PC-3 (cell line): ENCODE results near the gene C7. TPM values are rescaled to one million over a fixed set of nuclear protein-coding genes. Genes with fewer than 3 reads are reported as not detected.

Source experiments
- ATAC-seq: fragments of 200-7000 bp; cut with Tn5 transposase; 2 replicates; pipeline ENCODE4 v1.9.1; 2020; ENCODE audit warnings: mild to moderate bottlenecking, moderate library complexity
- BruUV-seq: library from RNA; stranded (reverse); fragments of 400-500 nt; replicated peaks from 2 replicates; lab custom pipeline; 2021; lab: Mats Ljungman, UMichigan
- CTCF ChIA-PET: fragments of 300-600 bp; sonication (Branson Sonifier 250); formaldehyde crosslinking; loops from one replicate; lab custom pipeline; 2022; ENCODE audit warnings: antibody characterized with exemption; lab: Charles Lee
- POLR2A ChIA-PET: fragments of 300-600 bp; sonication (Branson Sonifier 250); formaldehyde crosslinking; loops from one replicate; lab custom pipeline; 2022; ENCODE audit warnings: antibody characterized with exemption; ENCODE audit not compliant: unreplicated experiment; lab: Charles Lee
- DNase-seq: peaks from one replicate; pipeline ENCODE4 v3.0.0-alpha.2; 2015
- H2AFZ ChIP-seq: fragments of 300-600 bp; sonication (generic); 2 replicates; pipeline ENCODE4 v1.6.0; 2016; ENCODE audit warnings: antibody characterized with exemption, low read length
- H3F3A ChIP-seq: fragments of 300-600 bp; sonication (generic); one replicate; pipeline ENCODE4 v1.6.0; 2017; ENCODE audit warnings: antibody characterized with exemption, low read length, control low read depth, mild to moderate bottlenecking; ENCODE audit not compliant: unreplicated experiment
- H3K27ac ChIP-seq: fragments of 300-600 bp; sonication (generic); 2 replicates; pipeline ENCODE4 v1.5.1; 2016; ENCODE audit warnings: mild to moderate bottlenecking, low read length
- H3K27me3 ChIP-seq: fragments of 300-600 bp; sonication (generic); 2 replicates; pipeline ENCODE4 v1.6.1; 2016; ENCODE audit warnings: low read length, mixed read lengths
- H3K36me3 ChIP-seq: fragments of 300-600 bp; sonication (generic); 2 replicates; pipeline ENCODE4 v1.6.1; 2016; ENCODE audit warnings: low read depth, mixed run types, low read length, mixed read lengths
- H3K4me1 ChIP-seq: fragments of 300-600 bp; sonication (generic); 2 replicates; pipeline ENCODE4 v1.5.1; 2016; ENCODE audit warnings: low read length; ENCODE audit not compliant: insufficient read depth
- H3K4me2 ChIP-seq: fragments of 300-600 bp; sonication (generic); 2 replicates; pipeline ENCODE4 v1.6.0; 2016; ENCODE audit warnings: low read length
- H3K4me3 ChIP-seq: fragments of 300-600 bp; sonication (generic); 2 replicates; pipeline ENCODE4 v1.5.1; 2016; ENCODE audit warnings: mild to moderate bottlenecking, low read length, mixed read lengths
- H3K79me2 ChIP-seq: fragments of 300-600 bp; sonication (generic); 2 replicates; pipeline ENCODE4 v1.6.1; 2017; ENCODE audit warnings: low read length, mixed read lengths
- H3K9ac ChIP-seq: fragments of 300-600 bp; sonication (generic); 2 replicates; pipeline ENCODE4 v1.6.0; 2016; ENCODE audit warnings: mild to moderate bottlenecking, low read length
- H3K9me2 ChIP-seq: fragments of 300-600 bp; sonication (generic); replicated peaks from 2 replicates; pipeline ENCODE4 v1.6.1; 2016; ENCODE audit warnings: mixed run types, low read length, mixed read lengths
- H3K9me3 ChIP-seq: fragments of 300-600 bp; sonication (generic); 2 replicates; pipeline ENCODE4 v1.6.1; 2016; ENCODE audit warnings: low read length, mixed read lengths
- H4K20me1 ChIP-seq: fragments of 300-600 bp; sonication (generic); 2 replicates; pipeline ENCODE4 v1.6.1; 2016; ENCODE audit warnings: low read length, mixed read lengths
- CTCF ChIP-seq: fragments of 300-600 bp; sonication (generic); conservative IDR thresholded peaks from 2 replicates; pipeline ENCODE4 v1.5.1; 2017; ENCODE audit warnings: antibody characterized with exemption, low read depth, mild to moderate bottlenecking, low read length
- EZH2 ChIP-seq: fragments of 300-600 bp; sonication (generic); IDR thresholded peaks from one replicate; pipeline ENCODE4 v1.6.1; 2017; ENCODE audit warnings: antibody characterized with exemption, mild to moderate bottlenecking, low read length; ENCODE audit not compliant: unreplicated experiment
- EZH2phosphoT487 ChIP-seq: fragments of 300-600 bp; sonication (generic); IDR thresholded peaks from 2 replicates; pipeline ENCODE4 v1.6.1; 2018; ENCODE audit warnings: mild to moderate bottlenecking, antibody characterized with exemption, low read length, borderline replicate concordance
- intact Hi-C: fragments of 100-400 bp; cut with micrococcal nuclease; formaldehyde crosslinking; loops from 2 replicates; pipeline ENCODE4 v1.9.0; 2023
- total RNA-seq: library from RNA; depleted of rRNA; stranded (reverse); fragments of >200 nt; gene quantifications from 2 replicates; pipeline ENCODE4 v1.2.3, GENCODE V29; 2014

Gene C7
- total RNA-seq, 1 experiment from 2014 or later, result not detected

- no peak for TF ChIP-seq EZH2
- no peak for TF ChIP-seq EZH2phosphoT487
- TF ChIP-seq CTCF, result no peak
- ChIA-PET POLR2A (no interaction called here), CTCF (no interaction called here)
- ATAC-seq (no peak), DNase-seq (no peak)
- H3K27ac ChIP-seq, result no peak overlapping the region
- no peak overlapping the region for H3K4me3 ChIP-seq
- intact Hi-C loops, result loop anchor here (10.0 kb wide), 1 partner anchor 433 kb away; no protein-coding TSS in a partner anchor
- H3K36me3 ChIP-seq, result no peaks in the 10 kb centered on the region
- no peaks in the 10 kb centered on the region for H3K9me2 ChIP-seq
- peaks cover 36% of the 10 kb centered on the region for H3K4me1 ChIP-seq
- BruUV-seq, result no TSS peak
- no peak overlapping the region for H2AFZ ChIP-seq
- H3K4me2 ChIP-seq, result no peak overlapping the region
- no peaks in the 10 kb centered on the region for H3K79me2 ChIP-seq
- H3K27me3 ChIP-seq, result no peaks in the 10 kb centered on the region
- no peaks in the 10 kb centered on the region for H3K9me3 ChIP-seq
- no peak overlapping the region for H3K9ac ChIP-seq
- peaks cover 8% of the 10 kb centered on the region for H3F3A ChIP-seq
- no peaks in the 10 kb centered on the region for H4K20me1 ChIP-seq
Measured at GRCh38 chr5:40981420-40981819, 72.1 kb downstream of the C7 start.

GRCh38 chr5:40983781-40984180 lies 74.5 kb downstream of the C7 start:
- Histone ChIP-seq H3K4me2 (peak overlapping the region; percentile 15), H2AFZ (no peak overlapping the region), H3K27ac (peak overlapping the region; percentile 73), H3K36me3 (no peaks in the 10 kb centered on the region; the same call in 1 of the 2 replicates), H3K9ac (no peak overlapping the region), H4K20me1 (no peaks in the 10 kb centered on the region), H3K27me3 (no peaks in the 10 kb centered on the region), H3F3A (peaks cover 8% of the 10 kb centered on the region), H3K4me3 (no peak overlapping the region), H3K9me3 (no peaks in the 10 kb centered on the region), H3K4me1 (peaks cover 47% of the 10 kb centered on the region), H3K9me2 (no peaks in the 10 kb centered on the region), H3K79me2 (no peaks in the 10 kb centered on the region)
- no peak for TF ChIP-seq CTCF
- no peak for TF ChIP-seq EZH2
- TF ChIP-seq EZH2phosphoT487, result no peak
- DNase-seq (peak; percentile 79), ATAC-seq (peak; percentile 57)
- BruUV-seq, result no TSS peak
- ChIA-PET POLR2A (no interaction called here), CTCF (interaction anchor here (0.5 kb wide), 1 partner anchor 161 kb away, joined by 11 read pairs; no protein-coding TSS in a partner anchor)
- intact Hi-C loops, result loop anchor here (10.0 kb wide), 1 partner anchor 431 kb away; no protein-coding TSS in a partner anchor

- Histone ChIP-seq H3K9ac (peak overlapping the region; percentile 4; the same call in 1 of the 2 replicates), H4K20me1 (no peaks in the 10 kb centered on the region), H2AFZ (no peak overlapping the region), H3K36me3 (no peaks in the 10 kb centered on the region; the same call in 1 of the 2 replicates), H3K27me3 (no peaks in the 10 kb centered on the region), H3K4me3 (no peak overlapping the region), H3K27ac (peak overlapping the region; percentile 73), H3F3A (peaks cover 8% of the 10 kb centered on the region), H3K4me1 (peaks cover 58% of the 10 kb centered on the region), H3K9me2 (no peaks in the 10 kb centered on the region), H3K79me2 (no peaks in the 10 kb centered on the region), H3K9me3 (no peaks in the 10 kb centered on the region), H3K4me2 (peak overlapping the region; percentile 23)
- no TSS peak for BruUV-seq
- ChIA-PET POLR2A (no interaction called here), CTCF (no interaction called here)
- ATAC-seq (peak; percentile 96), DNase-seq (peak; percentile 96)
- intact Hi-C loops, result loop anchor here (1.0 to 10.0 kb wide), 4 partner anchors 24 to 430 kb away; no protein-coding TSS in a partner anchor
- TF ChIP-seq EZH2phosphoT487 (no peak), CTCF (no peak), EZH2 (no peak)
Measured at GRCh38 chr5:40984884-40985283, 75.6 kb downstream of the C7 start.
